Measurements from ENCODE around the gene GRID2. TPM values are rescaled to one million over a fixed set of nuclear protein-coding genes. Genes with fewer than 3 reads are reported as not detected.

Gene GRID2
- total and polyA plus RNA-seq, 2 of the 4 experiments (the other 2 are of a cell fraction) = under 0.01 TPM; not detected in 1

DNA sequence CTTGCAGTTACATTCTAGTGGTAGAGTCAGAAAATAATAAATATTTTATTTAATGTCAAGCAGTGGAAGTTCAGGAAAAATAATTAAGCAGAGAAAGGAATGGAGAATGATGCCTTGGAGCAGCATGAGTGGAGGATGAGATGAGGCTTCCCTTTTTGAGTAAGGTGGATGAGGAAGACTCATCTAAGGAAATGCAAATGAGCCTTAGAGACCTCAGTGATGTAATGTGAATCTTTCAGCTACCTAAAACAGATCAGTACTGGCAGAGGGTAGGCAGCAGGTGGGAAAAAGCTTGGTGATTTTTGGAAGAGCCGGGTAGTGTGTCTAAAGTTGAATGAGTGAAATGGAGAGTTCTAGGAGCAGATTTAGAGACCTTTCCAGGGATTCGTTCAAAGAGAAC, 118.2 kb downstream of the GRID2 start:
- no peak overlapping the region for H2AK9ac ChIP-seq (replicated peaks; ENCODE audit: low read depth, low read length, poor library complexity)
- no peak overlapping the region for H2AK5ac ChIP-seq (ENCODE audit: low read depth, low read length)
- H3K9me1 ChIP-seq (ENCODE audit: insufficient read depth, low read length) = no peaks in the 10 kb centered on the region
- H3K23ac ChIP-seq (ENCODE audit: low read depth, low read length) = no peak overlapping the region
- no peaks in the 10 kb centered on the region for H4K20me1 ChIP-seq (ENCODE audit: insufficient read depth, low read length)
- no peaks in the 10 kb centered on the region for H3K9me3 ChIP-seq (ENCODE audit: control insufficient read depth, insufficient read depth, low read length)
- H4K5ac ChIP-seq (ENCODE audit: low read depth, low read length) = no peak overlapping the region
- WGBS, 2 experiments (ENCODE audit: extremely low coverage in 2 of 2, insufficient read length in 1 of 2) = 27% methylated on average over 1 of the region's 2 CpGs; no CpG with 5 or more reads in 1 of the 2 experiments
- in situ Hi-C loops (cut with MboI; ENCODE audit: low sequenced_read_pairs) (no loop called here), dilution Hi-C loops (cut with HindIII; ENCODE audit: low sequenced_read_pairs, unreplicated experiment) (no loop called here), intact Hi-C loops (cut with micrococcal nuclease) (no loop called here)
- no peak overlapping the region for H3K4me2 ChIP-seq (ENCODE audit: low read depth, low read length)
- no peaks in the 10 kb centered on the region for H3K79me1 ChIP-seq (ENCODE audit: low read depth in 1 of 2, low read length in 2 of 2)
- no peak overlapping the region for H3K4me3 ChIP-seq (ENCODE audit: insufficient read depth, low read depth, low read length)
- TF ChIP-seq MAFK (IDR thresholded peaks at IDR 0.05; ENCODE audit: low read depth, low read length) (no peak), CTCF (conservative IDR thresholded peaks at IDR 0.05; ENCODE audit: low read depth, low read length) (no peak), RFX5 (IDR thresholded peaks at IDR 0.05; ENCODE audit: low read depth, low read length) (no peak), CHD1 (IDR thresholded peaks at IDR 0.05; ENCODE audit: low read depth, low read length) (no peak)
- ChIA-PET POLR2A (ENCODE audit: unreplicated experiment) (no interaction called here), CTCF (no interaction called here)
- H3K4me1 ChIP-seq (ENCODE audit: control insufficient read depth, insufficient read depth, low read length) = no peaks in the 10 kb centered on the region
- H2BK20ac ChIP-seq (ENCODE audit: low read depth, low read length) = no peak overlapping the region
- no peak overlapping the region for H2AFZ ChIP-seq (replicated peaks; ENCODE audit: low read length, poor library complexity)
- no peak overlapping the region for H2BK5ac ChIP-seq (ENCODE audit: low read depth, low read length, poor library complexity, severe bottlenecking)
- H2BK120ac ChIP-seq (ENCODE audit: low read depth, low read length) = no peak overlapping the region
- H4K91ac ChIP-seq (ENCODE audit: insufficient read depth, low read depth, low read length) = no peak overlapping the region
- H3K4ac ChIP-seq (ENCODE audit: low read depth, low read length) = no peak overlapping the region
- H3K9ac ChIP-seq (ENCODE audit: low read depth, low read length) = no peak overlapping the region
- no peak overlapping the region for H3K18ac ChIP-seq (ENCODE audit: low read depth, low read length)
- ATAC-seq (ENCODE audit: low read depth) (no peak), DNase-seq (no peak)
- no peak overlapping the region for H3K14ac ChIP-seq (replicated peaks; ENCODE audit: low read depth, low read length)
- H2BK15ac ChIP-seq (ENCODE audit: low read depth, low read length) = no peak overlapping the region
- H3K27ac ChIP-seq (ENCODE audit: insufficient read depth, low read length) = no peak overlapping the region
- H3K36me3 ChIP-seq (ENCODE audit: control insufficient read depth, insufficient read depth, low read length) = no peaks in the 10 kb centered on the region
- no TSS peak for BruUV-seq (replicated peaks)
- H3K27me3 ChIP-seq (ENCODE audit: control insufficient read depth, insufficient read depth, low read length) = no peaks in the 10 kb centered on the region
- no peak overlapping the region for H3K56ac ChIP-seq (ENCODE audit: extremely low read depth, insufficient read depth, low read length)
- H4K8ac ChIP-seq (ENCODE audit: low read depth in 2 of 2, low read length in 2 of 2) = no peak overlapping the region
